ENCODE measurements around the gene WIPF2.

The WIPF2 gene

GRCh38 chr17:40327735-40328385 is 108.8 kb downstream of the WIPF2 start:
- DNase-seq, result no peak

DNA sequence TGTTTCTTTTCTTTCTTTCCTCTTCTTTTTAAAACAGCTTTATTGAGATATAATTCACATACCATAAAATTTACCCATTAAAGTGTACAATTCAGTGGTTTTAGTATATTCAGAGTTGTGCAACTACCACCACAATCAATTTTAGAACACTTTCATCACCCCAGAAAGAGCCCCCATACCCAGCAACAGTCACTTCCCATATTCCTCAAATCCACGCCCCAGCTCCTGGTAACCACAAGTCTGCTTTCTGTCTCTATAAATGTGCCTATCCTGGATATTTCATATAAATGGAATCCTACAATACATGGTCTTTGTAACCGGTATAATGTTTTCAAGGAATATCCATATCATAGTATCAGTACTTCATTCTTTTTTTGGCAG is 109.3 kb downstream of the WIPF2 start:
- DNase-seq, result no peak

DNA sequence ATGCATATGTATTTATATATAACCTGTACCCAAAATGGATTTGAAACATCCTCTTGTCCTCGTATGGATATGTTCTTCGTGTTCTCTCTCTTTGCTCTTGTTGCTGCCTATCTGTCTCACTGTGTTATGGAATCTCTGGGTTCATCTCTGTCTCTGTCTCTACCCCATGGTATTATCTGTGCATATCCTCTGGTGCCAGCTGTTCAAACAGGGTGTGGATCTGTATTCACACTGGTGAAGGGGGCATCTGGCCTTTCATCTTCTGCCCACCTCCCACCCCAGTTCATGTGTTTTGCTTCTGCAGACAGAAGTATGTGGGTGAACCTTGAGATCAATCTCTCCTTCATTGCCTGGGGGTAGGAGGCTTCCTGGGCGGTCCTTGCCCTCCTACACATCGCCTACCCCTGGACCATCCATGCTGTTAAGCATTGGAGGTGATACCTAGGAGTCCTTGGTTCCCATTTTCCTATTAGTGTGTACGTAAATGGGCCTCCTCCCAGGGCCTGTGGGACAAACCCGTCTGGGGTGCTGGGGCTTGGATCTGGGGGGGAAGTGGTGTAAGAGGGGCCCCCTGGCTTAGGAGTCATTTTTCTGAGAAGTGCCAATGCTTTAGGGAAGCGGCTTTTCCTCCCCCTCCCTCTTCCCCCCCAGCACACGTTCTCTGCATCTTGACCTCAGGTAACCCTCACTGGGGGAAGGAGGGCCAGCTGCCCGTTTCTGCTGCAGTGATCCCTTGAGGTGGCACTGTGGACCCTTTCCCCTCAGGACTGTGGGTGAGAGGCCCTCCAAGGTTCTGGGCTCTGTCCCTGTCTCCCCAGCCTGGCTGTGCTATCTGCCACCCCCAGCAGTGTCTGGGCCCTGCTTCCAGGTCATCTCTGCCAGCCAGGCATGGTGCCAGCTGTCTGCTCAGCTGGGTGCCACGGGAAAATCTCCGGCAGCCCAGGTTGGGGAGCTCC is 111.0 kb downstream of the WIPF2 start:
- peak; percentile 63 for DNase-seq

DNA sequence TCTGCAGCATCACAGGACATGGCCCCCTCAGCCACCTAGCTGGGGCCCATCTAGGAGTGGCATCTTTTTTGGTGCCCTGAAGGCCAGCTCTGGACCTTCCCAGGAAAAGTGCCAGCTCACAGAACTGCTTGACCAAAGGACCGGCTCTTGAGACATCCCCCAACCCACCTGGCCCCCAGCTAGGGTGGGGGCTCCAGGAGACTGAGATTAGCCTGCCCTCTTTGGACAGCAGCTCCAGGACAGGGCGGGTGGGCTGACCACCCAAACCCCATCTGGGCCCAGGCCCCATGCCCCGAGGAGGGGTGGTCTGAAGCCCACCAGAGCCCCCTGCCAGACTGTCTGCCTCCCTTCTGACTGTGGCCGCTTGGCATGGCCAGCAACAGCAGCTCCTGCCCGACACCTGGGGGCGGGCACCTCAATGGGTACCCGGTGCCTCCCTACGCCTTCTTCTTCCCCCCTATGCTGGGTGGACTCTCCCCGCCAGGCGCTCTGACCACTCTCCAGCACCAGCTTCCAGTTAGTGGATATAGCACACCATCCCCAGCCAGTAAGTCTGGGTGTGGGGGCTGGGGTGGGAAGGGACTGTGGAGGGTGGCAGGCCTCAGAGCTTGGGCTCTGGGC is 111.9 kb downstream of the WIPF2 start:
- no peak for DNase-seq

DNA sequence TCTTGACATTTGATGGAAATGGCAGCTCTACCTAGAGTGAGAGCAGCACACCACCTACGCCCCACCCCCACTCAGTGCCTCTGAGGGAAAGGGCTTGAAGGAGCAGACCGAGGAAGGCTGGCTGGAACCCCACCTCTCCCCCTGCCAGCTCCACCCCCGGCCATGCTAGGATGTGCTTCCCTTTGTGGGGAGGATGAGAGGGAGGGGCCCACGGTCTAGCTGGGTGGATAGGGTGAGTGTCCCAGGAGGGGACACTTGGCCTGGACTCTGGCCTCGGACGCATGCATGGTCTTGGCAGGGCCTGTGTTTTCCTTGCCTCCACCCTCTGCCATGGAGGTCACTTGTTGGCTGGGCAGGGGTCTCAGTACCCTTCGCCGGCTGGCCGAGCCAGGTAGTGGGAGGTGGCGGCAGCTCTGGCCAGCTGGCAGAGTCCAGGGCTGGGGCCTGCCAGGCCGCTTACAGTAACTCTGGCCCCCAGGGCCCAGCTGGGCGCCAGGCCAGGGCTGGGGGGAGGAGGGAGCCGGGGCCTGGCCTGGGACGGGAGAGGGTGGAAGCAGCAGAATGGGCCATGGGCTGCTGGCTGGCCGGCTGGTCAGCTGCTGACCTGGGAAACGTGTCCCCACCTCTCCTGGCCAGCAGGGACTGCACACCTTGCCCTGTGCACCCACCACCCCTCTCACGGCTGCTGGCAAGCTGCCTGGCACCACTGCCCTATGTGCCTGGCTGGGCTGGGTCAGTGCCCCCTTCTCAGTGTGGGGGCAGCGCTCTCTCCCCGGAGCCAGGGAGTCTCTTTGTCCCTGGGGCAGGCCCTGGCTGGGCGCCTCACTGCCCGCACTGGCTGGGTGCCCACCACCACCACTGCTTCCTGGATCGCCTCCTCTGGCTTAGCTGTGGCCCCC is 112.9 kb downstream of the WIPF2 start:
- DNase-seq, result no peak
